ENCODE results near the gene CAD.

GRCh38 chr2:27233341-27233740 is 16.2 kb downstream of the CAD start:
- TF ChIP-seq CTCF (conservative IDR thresholded peaks at IDR 0.05 in 1 of 2, IDR thresholded peaks at IDR 0.05 in 1 of 2; ENCODE audit: extremely low read depth in 1 of 2, insufficient read depth in 1 of 2, low read depth in 1 of 2, low read length in 2 of 2) = no peak
- no peak for TF ChIP-seq EZH2 (IDR thresholded peaks at IDR 0.05; ENCODE audit: borderline replicate concordance, low read length)

Data from mammary epithelial cell (primary cell).